ENCODE measurements around the gene FGF5.
A peak's percentile ranks its signal among the peaks of the same experiment; 100 is the strongest.
"Not testable (repeated sequence)": the region's sequence is repeated elsewhere in the genome, so short reads cannot be mapped to it uniquely, and the experiment has no call there.

The FGF5 gene
- long read RNA-seq, donor 1, result 0 reads
- long read RNA-seq, donor 2, result 0 reads
- long read RNA-seq, donor 3, result 0 reads
- long read RNA-seq, donor 4, result 0 reads
- long read RNA-seq, donor 5, full-length matches to known transcripts, result 1 of 1 reads
- long read RNA-seq, donor 5, partial matches to known transcripts, result 0 of 1 reads
- long read RNA-seq, donor 5, other reads (novel, unspliced or antisense), result 0 of 1 reads
- long read RNA-seq, donor 6, result 0 reads
- long read RNA-seq, donor 7, result 0 reads
- long read RNA-seq, donor 8, result 0 reads

GRCh38 chr4:80266253-80266901, at the start of gene FGF5:
TSS of gene FGF5 (plus strand) at chr4:80266664. CDS start at chr4:80266825, 161 bp downstream.
- peak; percentile 73 for DNase-seq

- DNase-seq, result no peak
Observed at GRCh38 chr4:80219301-80220025, 47.0 kb upstream of the FGF5 start.

- DNase-seq, result no peak
Observed at GRCh38 chr4:80220711-80221110, 45.8 kb upstream of the FGF5 start.

- no peak for DNase-seq
Observed at GRCh38 chr4:80221161-80221560, 45.3 kb upstream of the FGF5 start.

GRCh38 chr4:80225595-80225994, 40.9 kb upstream of the FGF5 start:
- DNase-seq, result no peak

GRCh38 chr4:80226094-80226493, 40.4 kb upstream of the FGF5 start:
- DNase-seq, result no peak

GRCh38 chr4:80228460-80228859, 38.0 kb upstream of the FGF5 start:
- no peak for DNase-seq

- DNase-seq, result no peak
Observed at GRCh38 chr4:80229128-80229527, 37.3 kb upstream of the FGF5 start.

- no peak for DNase-seq
Observed at GRCh38 chr4:80229590-80229989, 36.9 kb upstream of the FGF5 start.

- no peak for DNase-seq
Observed at GRCh38 chr4:80231180-80231579, 35.3 kb upstream of the FGF5 start.

GRCh38 chr4:80232707-80233370, 33.6 kb upstream of the FGF5 start:
- no peak for DNase-seq

GRCh38 chr4:80233390-80233789, 33.1 kb upstream of the FGF5 start:
- DNase-seq, result no peak

GRCh38 chr4:80235451-80235850, 31.0 kb upstream of the FGF5 start:
- DNase-seq, result no peak

- DNase-seq, result no peak
Observed at GRCh38 chr4:80237992-80238391, 28.5 kb upstream of the FGF5 start.

GRCh38 chr4:80239480-80240150, 26.8 kb upstream of the FGF5 start:
- no peak for DNase-seq

- no peak for DNase-seq
Observed at GRCh38 chr4:80240976-80241375, 25.5 kb upstream of the FGF5 start.

- DNase-seq, result no peak
Observed at GRCh38 chr4:80243274-80244018, 23.0 kb upstream of the FGF5 start.

GRCh38 chr4:80247484-80247883, 19.0 kb upstream of the FGF5 start:
- not testable (repeated sequence) for DNase-seq

GRCh38 chr4:80249144-80249543, 17.3 kb upstream of the FGF5 start:
- DNase-seq, result no peak

GRCh38 chr4:80252427-80252826, 14.0 kb upstream of the FGF5 start:
- DNase-seq, result no peak

GRCh38 chr4:80252953-80253352, 13.5 kb upstream of the FGF5 start:
- no peak for DNase-seq

- DNase-seq, result no peak
Observed at GRCh38 chr4:80253510-80253909, 13.0 kb upstream of the FGF5 start.

Data from right kidney (tissue), 9 donors.